Measurements from ENCODE around the gene TOX2.

TOX2 gene

GRCh38 chr20:43915211-43916072, 790 bp downstream of the TOX2 start:
- no peak for DNase-seq (ENCODE audit: low spot score)
- no peak for FAIRE-seq

GRCh38 chr20:43916073-43916880, 1.6 kb downstream of the TOX2 start:
- FAIRE-seq (no peak), DNase-seq (ENCODE audit: low spot score) (no peak)

- DNase-seq (ENCODE audit: low spot score) (no peak), FAIRE-seq (no peak)
These were observed 2.3 kb downstream of the TOX2 start for GRCh38 chr20:43916881-43917371.

GRCh38 chr20:43917380-43917779, 2.7 kb downstream of the TOX2 start:
- FAIRE-seq: no peak

DNA sequence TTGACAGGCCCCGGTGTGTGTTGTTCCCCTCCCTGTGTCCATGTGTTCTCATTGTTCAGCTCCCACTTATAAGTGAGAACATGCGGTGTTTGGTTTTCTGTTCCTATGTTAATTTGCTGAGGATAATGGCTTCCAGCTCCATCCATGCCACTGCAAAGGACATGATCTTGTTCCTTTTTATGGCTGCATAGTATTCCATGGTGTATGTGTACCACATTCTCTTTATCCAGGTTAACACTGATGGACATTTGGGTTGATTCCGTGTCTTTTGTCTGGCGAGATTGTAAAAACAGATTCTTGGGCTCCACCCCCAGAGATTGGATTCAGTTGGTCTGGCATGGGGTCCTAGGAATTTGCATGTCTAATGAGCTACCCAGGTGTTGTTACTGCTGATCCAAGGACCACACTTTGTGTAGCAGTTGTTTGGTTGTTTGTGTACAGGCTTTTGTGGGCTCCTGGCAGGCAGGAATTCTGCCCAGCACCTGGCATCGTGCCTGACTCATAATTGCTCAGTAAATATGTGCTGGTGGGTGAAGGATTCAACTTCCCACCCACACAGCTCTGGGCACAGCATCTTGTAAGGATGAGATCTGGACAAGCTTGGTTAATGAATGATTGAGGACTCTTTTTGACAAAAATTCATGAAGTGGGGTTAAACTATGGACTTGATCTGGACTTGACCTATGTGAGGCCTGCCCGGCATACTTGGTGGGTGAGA, 5.2 kb downstream of the TOX2 start:
- FAIRE-seq (no peak), DNase-seq (ENCODE audit: low spot score) (no peak)

More at GRCh38 chr20:43917380-43917779, 2.7 kb downstream of the TOX2 start:
- DNase-seq (ENCODE audit: low spot score): no peak

GRCh38 chr20:43920797-43921196, 6.1 kb downstream of the TOX2 start:
- DNase-seq (ENCODE audit: low spot score): no peak
- no peak for FAIRE-seq

DNA sequence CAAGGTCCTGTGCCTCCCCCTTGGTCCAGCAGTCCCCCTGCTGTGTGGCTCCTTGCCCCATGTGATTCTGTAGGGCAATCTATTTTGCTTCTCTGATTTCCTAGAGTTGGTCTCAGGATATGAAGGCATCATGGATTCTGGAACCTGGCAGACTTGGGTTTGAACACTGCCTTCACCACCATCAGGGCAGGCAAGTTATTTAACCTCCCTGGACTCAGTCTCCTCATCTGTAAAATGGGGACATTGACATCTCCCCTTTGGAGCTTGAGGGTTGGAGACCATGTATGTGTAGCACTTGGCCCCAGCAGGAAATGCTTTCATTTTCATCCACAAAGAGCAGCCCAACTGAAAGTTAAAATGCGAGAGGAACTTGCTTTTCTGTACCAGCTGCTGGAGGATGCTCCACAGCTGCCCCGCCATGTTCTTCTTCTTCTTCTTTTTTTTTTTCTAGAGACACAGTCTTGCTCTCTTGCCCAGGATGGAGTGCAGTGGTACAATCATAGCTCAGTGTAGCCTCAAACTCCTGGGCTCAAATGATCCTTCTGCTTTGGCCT, 6.7 kb downstream of the TOX2 start:
- DNase-seq (ENCODE audit: low spot score): no peak
- no peak for FAIRE-seq

- FAIRE-seq: no peak
- DNase-seq (ENCODE audit: low spot score): no peak
These were observed 8.0 kb downstream of the TOX2 start for GRCh38 chr20:43922614-43923013.

DNA sequence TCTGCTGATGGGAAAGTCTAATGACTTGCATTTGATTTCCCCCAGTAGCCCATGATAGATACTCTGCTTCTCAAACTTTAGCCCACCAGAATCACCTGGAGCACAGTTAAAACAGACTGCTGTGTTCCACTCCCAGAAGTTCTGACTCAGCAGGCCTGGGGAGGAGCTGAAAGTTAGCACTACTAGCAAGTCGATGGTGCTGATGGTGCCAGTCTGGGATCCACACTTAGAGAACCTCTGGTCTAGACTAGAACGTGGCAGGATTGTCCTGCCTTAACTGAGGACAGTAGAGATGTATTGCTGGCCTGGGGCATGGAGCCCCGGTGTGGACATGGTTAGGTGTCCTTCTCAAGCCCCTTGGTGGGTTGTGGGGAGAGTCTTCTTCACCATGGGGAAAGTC, 8.7 kb downstream of the TOX2 start:
- FAIRE-seq (no peak), DNase-seq (ENCODE audit: low spot score) (no peak)

GRCh38 chr20:43923917-43924316, 9.3 kb downstream of the TOX2 start:
- DNase-seq (ENCODE audit: low spot score): no peak
- no peak for FAIRE-seq

GRCh38 chr20:43925215-43925614, 10.6 kb downstream of the TOX2 start:
- no peak for DNase-seq (ENCODE audit: low spot score)
- no peak for FAIRE-seq

GRCh38 chr20:43925801-43926200, 11.1 kb downstream of the TOX2 start:
- no peak for DNase-seq (ENCODE audit: low spot score)
- FAIRE-seq: no peak

- DNase-seq (ENCODE audit: low spot score): no peak
- FAIRE-seq: no peak
These were observed 11.8 kb downstream of the TOX2 start for GRCh38 chr20:43926287-43927050.

GRCh38 chr20:43931976-43932375, 17.3 kb downstream of the TOX2 start:
- FAIRE-seq: no peak
- DNase-seq (ENCODE audit: low spot score): no peak

DNA sequence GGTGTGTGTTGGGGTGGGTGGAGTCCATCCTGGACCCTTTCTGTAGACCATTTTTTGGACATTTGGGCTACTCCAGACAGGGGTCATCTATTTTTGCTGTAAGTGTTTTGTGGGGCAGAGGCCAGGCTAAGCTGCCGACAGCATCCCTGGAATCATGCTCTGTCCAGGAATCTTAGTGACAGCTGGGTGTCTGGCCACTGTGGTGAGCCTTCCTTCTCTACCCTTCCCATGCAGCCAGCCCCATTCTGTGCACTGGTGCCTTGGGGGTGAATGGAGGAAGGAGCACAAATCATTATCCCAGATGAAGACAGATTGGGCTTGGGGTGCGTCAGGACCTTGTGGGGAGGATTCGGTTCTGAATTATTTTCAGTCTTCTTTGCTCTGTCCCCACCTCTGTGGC, 20.2 kb downstream of the TOX2 start:
- DNase-seq (ENCODE audit: low spot score): no peak
- no peak for FAIRE-seq

GRCh38 chr20:43936104-43936770, 21.6 kb downstream of the TOX2 start:
- FAIRE-seq: no peak
- no peak for DNase-seq (ENCODE audit: low spot score)

DNA sequence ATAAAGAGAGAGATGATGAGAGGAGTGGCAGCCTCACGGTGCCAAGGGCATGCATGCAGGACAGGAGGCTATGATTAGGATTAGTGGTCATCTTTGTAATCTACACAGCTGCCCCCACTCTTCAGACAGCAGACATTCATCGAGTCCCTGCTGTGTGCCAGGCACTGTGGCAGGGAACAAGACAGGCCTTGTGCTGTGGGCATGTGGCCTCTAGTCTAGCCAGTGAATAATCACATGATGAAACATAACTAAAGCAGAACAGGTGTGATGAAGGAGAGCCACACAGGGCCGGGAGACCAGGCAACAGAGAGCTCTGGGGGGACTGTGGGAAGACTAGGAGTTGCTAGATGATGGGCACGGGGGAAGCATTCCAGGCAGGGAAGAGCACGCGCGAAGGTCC, 22.2 kb downstream of the TOX2 start:
- DNase-seq (ENCODE audit: low spot score) (no peak), FAIRE-seq (no peak)

DNA sequence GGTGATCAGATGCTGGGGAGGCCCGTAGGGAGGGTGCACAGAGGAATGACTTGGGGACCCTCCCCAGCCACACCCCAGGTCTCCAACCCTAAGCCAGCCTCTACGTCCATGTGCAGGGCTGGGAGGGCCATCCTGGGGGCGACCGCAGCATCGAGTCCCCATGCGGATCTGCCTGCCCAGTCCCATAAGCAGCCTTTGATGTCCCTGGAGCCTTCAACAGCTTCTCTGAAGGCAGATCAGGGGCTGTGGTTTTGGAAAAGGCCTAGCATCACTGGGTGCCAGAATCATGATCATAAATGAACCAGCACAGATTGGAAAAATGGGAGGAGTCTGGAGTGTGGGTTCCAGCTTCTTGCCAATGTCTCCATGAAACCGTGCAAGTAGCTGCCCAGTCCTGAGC, 22.9 kb downstream of the TOX2 start:
- DNase-seq (ENCODE audit: low spot score) (no peak), FAIRE-seq (no peak)

- FAIRE-seq (no peak), DNase-seq (ENCODE audit: low spot score) (no peak)
These were observed 23.5 kb downstream of the TOX2 start for GRCh38 chr20:43938017-43938655.
